ENCODE measurements around the gene PDE4B. TPM values are rescaled to one million over a fixed set of nuclear protein-coding genes. Genes with fewer than 3 reads are reported as not detected.

PDE4B gene
- total RNA-seq, 1 donor from 2014 or later: 0.29 TPM

DNA sequence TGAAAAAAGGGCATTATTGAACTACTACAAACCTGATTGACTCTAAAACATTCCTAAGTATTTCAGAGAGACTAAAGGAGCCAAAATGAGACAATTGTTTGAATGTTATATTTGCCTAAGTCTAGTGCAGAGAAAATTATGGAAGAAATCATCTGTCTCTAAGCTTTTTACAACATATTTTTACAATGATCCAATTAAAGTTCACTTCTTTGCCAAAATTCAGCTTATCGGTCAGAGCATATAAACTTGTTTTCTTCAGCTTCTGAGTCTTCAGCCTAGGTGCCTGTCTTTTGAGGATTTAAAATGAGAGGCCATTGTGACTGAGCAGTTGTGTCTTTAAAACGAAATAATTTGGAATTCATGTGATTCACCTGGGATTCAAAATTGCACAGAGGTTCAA lies 560.1 kb downstream of the PDE4B start:
- H3K27ac Mint-ChIP-seq: no peak overlapping the region
- no peaks in the 10 kb centered on the region for H3K36me3 Mint-ChIP-seq (ENCODE audit: insufficient read depth)
- no peak for DNase-seq (ENCODE audit: low spot score, unreplicated experiment)
- TF ChIP-seq, protein P1, sequence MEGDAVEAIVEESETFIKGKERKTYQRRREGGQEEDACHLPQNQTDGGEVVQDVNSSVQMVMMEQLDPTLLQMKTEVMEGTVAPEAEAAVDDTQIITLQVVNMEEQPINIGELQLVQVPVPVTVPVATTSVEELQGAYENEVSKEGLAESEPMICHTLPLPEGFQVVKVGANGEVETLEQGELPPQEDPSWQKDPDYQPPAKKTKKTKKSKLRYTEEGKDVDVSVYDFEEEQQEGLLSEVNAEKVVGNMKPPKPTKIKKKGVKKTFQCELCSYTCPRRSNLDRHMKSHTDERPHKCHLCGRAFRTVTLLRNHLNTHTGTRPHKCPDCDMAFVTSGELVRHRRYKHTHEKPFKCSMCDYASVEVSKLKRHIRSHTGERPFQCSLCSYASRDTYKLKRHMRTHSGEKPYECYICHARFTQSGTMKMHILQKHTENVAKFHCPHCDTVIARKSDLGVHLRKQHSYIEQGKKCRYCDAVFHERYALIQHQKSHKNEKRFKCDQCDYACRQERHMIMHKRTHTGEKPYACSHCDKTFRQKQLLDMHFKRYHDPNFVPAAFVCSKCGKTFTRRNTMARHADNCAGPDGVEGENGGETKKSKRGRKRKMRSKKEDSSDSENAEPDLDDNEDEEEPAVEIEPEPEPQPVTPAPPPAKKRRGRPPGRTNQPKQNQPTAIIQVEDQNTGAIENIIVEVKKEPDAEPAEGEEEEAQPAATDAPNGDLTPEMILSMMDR (IDR thresholded peaks at IDR 0.05; ENCODE audit: unreplicated experiment): no peak
- peaks cover 22% of the 10 kb centered on the region for H3K4me1 Mint-ChIP-seq (ENCODE audit: low read depth)
- H3K4me3 Mint-ChIP-seq (ENCODE audit: low read depth): no peak overlapping the region
- peaks cover 48% of the 10 kb centered on the region for H3K27me3 Mint-ChIP-seq
- H3K9me3 Mint-ChIP-seq (ENCODE audit: low read depth): no peaks in the 10 kb centered on the region

GRCh38 chr1:66353257-66353656 lies 560.6 kb downstream of the PDE4B start:
- no peak for DNase-seq (ENCODE audit: low spot score, unreplicated experiment)
- Mint-ChIP-seq H3K27me3 (peaks cover 48% of the 10 kb centered on the region), H3K4me3 (ENCODE audit: low read depth) (no peak overlapping the region), H3K4me1 (ENCODE audit: low read depth) (peaks cover 22% of the 10 kb centered on the region), H3K27ac (no peak overlapping the region), H3K9me3 (ENCODE audit: low read depth) (no peaks in the 10 kb centered on the region), H3K36me3 (ENCODE audit: insufficient read depth) (no peaks in the 10 kb centered on the region)
- TF ChIP-seq, protein P1 (IDR thresholded peaks at IDR 0.05; ENCODE audit: unreplicated experiment): no peak

- TF ChIP-seq, protein P1 (IDR thresholded peaks at IDR 0.05; ENCODE audit: unreplicated experiment): no peak
- H3K36me3 Mint-ChIP-seq (ENCODE audit: insufficient read depth): no peaks in the 10 kb centered on the region
Measured at GRCh38 chr1:66354311-66355201, 561.9 kb downstream of the PDE4B start.

GRCh38 chr1:66355756-66356155 lies 563.1 kb downstream of the PDE4B start:
- no peak overlapping the region for H3K27ac Mint-ChIP-seq

More at GRCh38 chr1:66354311-66355201, 561.9 kb downstream of the PDE4B start:
- Mint-ChIP-seq H3K27me3 (peaks cover 40% of the 10 kb centered on the region), H3K27ac (no peak overlapping the region), H3K9me3 (ENCODE audit: low read depth) (no peaks in the 10 kb centered on the region), H3K4me3 (ENCODE audit: low read depth) (no peak overlapping the region), H3K4me1 (ENCODE audit: low read depth) (peaks cover 22% of the 10 kb centered on the region)
- no peak for DNase-seq (ENCODE audit: low spot score, unreplicated experiment)

DNA sequence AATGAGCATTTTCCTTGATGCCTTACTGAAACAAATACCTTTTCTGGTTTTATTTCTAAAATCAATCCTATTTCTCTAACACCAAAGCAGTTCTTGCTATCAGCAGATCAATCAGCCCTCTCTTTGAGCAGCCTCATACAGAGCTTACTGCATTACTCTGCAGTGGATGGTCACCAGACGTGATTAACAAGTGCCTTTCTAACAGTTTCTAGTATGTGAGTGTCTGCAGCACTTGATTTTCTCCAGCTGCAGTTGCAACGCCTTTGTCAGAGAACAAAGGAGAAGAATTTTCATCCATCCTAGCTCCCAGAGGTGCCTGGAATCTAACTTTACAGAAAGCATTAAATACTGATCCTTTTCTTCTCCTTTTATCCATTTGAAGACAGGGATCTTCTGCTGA lies 563.9 kb downstream of the PDE4B start:
- TF ChIP-seq, protein P1 (IDR thresholded peaks at IDR 0.05; ENCODE audit: unreplicated experiment): no peak
- H3K9me3 Mint-ChIP-seq (ENCODE audit: low read depth): no peaks in the 10 kb centered on the region
- no peaks in the 10 kb centered on the region for H3K36me3 Mint-ChIP-seq (ENCODE audit: insufficient read depth)
- peaks cover 21% of the 10 kb centered on the region for H3K4me1 Mint-ChIP-seq (ENCODE audit: low read depth)
- H3K27ac Mint-ChIP-seq: no peak overlapping the region
- DNase-seq (ENCODE audit: low spot score, unreplicated experiment): no peak
- H3K4me3 Mint-ChIP-seq (ENCODE audit: low read depth): no peak overlapping the region
- H3K27me3 Mint-ChIP-seq: peaks cover 29% of the 10 kb centered on the region

More at GRCh38 chr1:66355756-66356155, 563.1 kb downstream of the PDE4B start:
- no peak for DNase-seq (ENCODE audit: low spot score, unreplicated experiment)
- no peak overlapping the region for H3K4me3 Mint-ChIP-seq (ENCODE audit: low read depth)
- no peaks in the 10 kb centered on the region for H3K36me3 Mint-ChIP-seq (ENCODE audit: insufficient read depth)
- H3K4me1 Mint-ChIP-seq (ENCODE audit: low read depth): peaks cover 23% of the 10 kb centered on the region
- no peaks in the 10 kb centered on the region for H3K9me3 Mint-ChIP-seq (ENCODE audit: low read depth)
- TF ChIP-seq, protein P1 (IDR thresholded peaks at IDR 0.05; ENCODE audit: unreplicated experiment): no peak
- peaks cover 29% of the 10 kb centered on the region for H3K27me3 Mint-ChIP-seq

All from progenitor cell of endocrine pancreas (in vitro differentiated cells).